OCI-LY3 (cell line): ENCODE data around the gene CDH24.

Experiments
- H2AFZ ChIP-seq: fragments of 200-600, 300-600 bp; shearing (Covaris generic); 2 replicates; pipeline ENCODE4 v1.6.0; 2014; ENCODE audit warnings: antibody characterized with exemption, low read depth, low read length
- H3K27ac ChIP-seq: fragments of 200-600, 300-600 bp; sonication (generic); 2 replicates; pipeline ENCODE4 v1.5.1; 2014; ENCODE audit warnings: mild to moderate bottlenecking, low read length, moderate library complexity, mixed read lengths
- H3K27me3 ChIP-seq: fragments of 200-600, 300-600 bp; sonication (generic); 2 replicates; pipeline ENCODE4 v1.6.1; 2014; ENCODE audit warnings: low read depth, low read length, mixed read lengths
- H3K36me3 ChIP-seq: fragments of 200-600, 300-600 bp; sonication (generic); replicated peaks from 2 replicates; pipeline ENCODE3; 2014; ENCODE audit warnings: low read depth, low read length, mixed read lengths
- H3K4me1 ChIP-seq: fragments of 300-600, 200-600 bp; sonication (generic); 2 replicates; pipeline ENCODE4 v1.6.1; 2014; ENCODE audit warnings: low read length, mixed read lengths
- H3K4me2 ChIP-seq: fragments of 200-600, 300-600 bp; sonication (generic); 2 replicates; pipeline ENCODE4 v1.6.1; 2014; ENCODE audit warnings: low read length, mixed read lengths
- H3K4me3 ChIP-seq: fragments of 300-600, 200-600 bp; sonication (generic); 2 replicates; pipeline ENCODE4 v1.5.1; 2014; ENCODE audit warnings: antibody characterized with exemption, mild to moderate bottlenecking, low read length, moderate library complexity
- H3K79me2 ChIP-seq: fragments of 300-600, 200-600 bp; shearing (Covaris generic); 2 replicates; pipeline ENCODE4 v1.6.1; 2014; ENCODE audit warnings: mild to moderate bottlenecking, low read length, mixed read lengths
- H3K9ac ChIP-seq: fragments of 300-600, 200-600 bp; shearing (Covaris generic); 2 replicates; pipeline ENCODE4 v1.6.0; 2014; ENCODE audit warnings: mild to moderate bottlenecking, low read length, moderate library complexity
- H3K9me3 ChIP-seq: fragments of 200-600, 300-600 bp; shearing (Covaris generic); 2 replicates; pipeline ENCODE4 v1.6.1; 2014; ENCODE audit warnings: low read length, mixed read lengths; ENCODE audit not compliant: insufficient read depth
- H4K20me1 ChIP-seq: fragments of 200-600, 300-600 bp; sonication (generic); 2 replicates; pipeline ENCODE4 v1.6.1; 2016; ENCODE audit warnings: low read length, mixed read lengths; ENCODE audit not compliant: insufficient read depth
- EZH2phosphoT487 ChIP-seq: fragments of 200-600 bp; shearing (Covaris generic); IDR thresholded peaks from 2 replicates; pipeline ENCODE4 v1.6.1; 2018; ENCODE audit warnings: antibody characterized with exemption, mixed run types, low read depth
- TF ChIP-seq, protein P1 (sequence below): fragments of 200-600, 300-600 bp; sonication (generic); IDR thresholded peaks from 2 replicates; pipeline ENCODE4 v1.5.1; 2014; ENCODE audit warnings: antibody characterized with exemption, low read length, low read depth

Gene CDH24

DNA sequence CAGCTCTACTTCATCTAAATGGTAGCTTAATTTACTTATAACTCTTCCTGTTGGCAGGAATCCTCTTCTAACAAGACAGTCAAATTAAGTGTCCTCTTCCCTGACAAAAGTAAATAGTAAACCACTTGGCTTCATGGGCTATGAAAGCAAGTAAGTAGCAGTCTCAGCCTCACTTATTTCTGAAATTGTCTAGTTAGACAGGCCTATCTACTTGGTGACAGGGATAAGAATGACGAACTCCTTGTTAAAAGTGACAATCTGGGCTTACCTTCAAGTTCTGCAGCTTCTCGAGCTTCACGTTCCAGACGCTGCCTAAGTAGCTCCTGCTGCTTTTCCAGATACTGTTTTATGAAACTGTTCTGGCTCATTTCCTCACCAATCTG lies 32.9 kb upstream of the CDH24 start:
- H3K9me3 ChIP-seq = no peaks in the 10 kb centered on the region
- H2AFZ ChIP-seq = no peak overlapping the region
- no peaks in the 10 kb centered on the region for H3K27me3 ChIP-seq
- no peak overlapping the region for H3K27ac ChIP-seq
- peaks cover 18% of the 10 kb centered on the region for H3K4me1 ChIP-seq
- peaks cover 43% of the 10 kb centered on the region for H3K79me2 ChIP-seq
- H3K4me2 ChIP-seq = no peak overlapping the region
- peaks cover 62% of the 10 kb centered on the region for H3K36me3 ChIP-seq
- peaks cover 23% of the 10 kb centered on the region for H4K20me1 ChIP-seq
- TF ChIP-seq, protein P1, sequence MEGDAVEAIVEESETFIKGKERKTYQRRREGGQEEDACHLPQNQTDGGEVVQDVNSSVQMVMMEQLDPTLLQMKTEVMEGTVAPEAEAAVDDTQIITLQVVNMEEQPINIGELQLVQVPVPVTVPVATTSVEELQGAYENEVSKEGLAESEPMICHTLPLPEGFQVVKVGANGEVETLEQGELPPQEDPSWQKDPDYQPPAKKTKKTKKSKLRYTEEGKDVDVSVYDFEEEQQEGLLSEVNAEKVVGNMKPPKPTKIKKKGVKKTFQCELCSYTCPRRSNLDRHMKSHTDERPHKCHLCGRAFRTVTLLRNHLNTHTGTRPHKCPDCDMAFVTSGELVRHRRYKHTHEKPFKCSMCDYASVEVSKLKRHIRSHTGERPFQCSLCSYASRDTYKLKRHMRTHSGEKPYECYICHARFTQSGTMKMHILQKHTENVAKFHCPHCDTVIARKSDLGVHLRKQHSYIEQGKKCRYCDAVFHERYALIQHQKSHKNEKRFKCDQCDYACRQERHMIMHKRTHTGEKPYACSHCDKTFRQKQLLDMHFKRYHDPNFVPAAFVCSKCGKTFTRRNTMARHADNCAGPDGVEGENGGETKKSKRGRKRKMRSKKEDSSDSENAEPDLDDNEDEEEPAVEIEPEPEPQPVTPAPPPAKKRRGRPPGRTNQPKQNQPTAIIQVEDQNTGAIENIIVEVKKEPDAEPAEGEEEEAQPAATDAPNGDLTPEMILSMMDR = no peak
- TF ChIP-seq EZH2phosphoT487 = no peak
- no peak overlapping the region for H3K9ac ChIP-seq
- no peak overlapping the region for H3K4me3 ChIP-seq

DNA sequence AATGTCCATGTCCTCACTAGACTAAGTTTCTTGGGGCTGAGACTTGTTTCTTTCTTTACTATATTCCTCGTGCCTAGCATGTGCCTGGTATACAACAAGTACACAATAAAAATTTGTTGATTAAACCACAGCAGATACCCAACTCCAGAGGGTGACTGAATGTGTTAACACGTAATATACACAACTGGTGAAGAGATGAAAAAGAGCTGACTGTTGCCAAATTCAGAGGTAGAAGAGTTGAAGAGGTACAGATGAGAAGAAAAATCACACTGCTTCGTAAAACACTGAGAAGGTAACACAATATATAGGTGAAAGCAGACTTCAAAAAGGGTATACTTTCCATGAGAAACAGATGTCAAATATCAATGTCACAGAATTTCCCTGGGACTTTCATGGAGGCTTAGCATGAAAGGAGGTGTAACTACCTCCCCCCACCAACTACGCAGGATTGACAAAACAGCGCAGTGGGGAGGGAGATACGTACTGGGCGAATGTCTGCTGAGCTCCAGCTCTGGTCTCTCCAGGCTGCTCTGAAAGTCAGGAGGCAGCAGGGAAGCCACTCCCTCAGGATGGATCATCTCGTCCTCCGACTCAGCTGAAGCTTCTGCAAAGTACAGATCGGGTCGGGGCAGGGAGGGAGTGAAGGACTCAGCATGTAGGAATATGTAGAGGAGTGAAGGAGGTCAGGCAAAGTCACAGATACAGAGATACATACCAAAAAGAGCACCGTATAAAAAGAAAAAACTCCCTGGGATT lies 32.4 kb upstream of the CDH24 start:
- H3K79me2 ChIP-seq = peaks cover 43% of the 10 kb centered on the region
- no peak overlapping the region for H2AFZ ChIP-seq
- TF ChIP-seq EZH2phosphoT487 = no peak
- TF ChIP-seq, protein P1 = no peak
- H3K4me2 ChIP-seq = no peak overlapping the region
- peaks cover 66% of the 10 kb centered on the region for H3K36me3 ChIP-seq
- H3K27me3 ChIP-seq = no peaks in the 10 kb centered on the region
- no peak overlapping the region for H3K27ac ChIP-seq
- peaks cover 19% of the 10 kb centered on the region for H3K4me1 ChIP-seq
- H4K20me1 ChIP-seq = peaks cover 23% of the 10 kb centered on the region
- no peak overlapping the region for H3K9ac ChIP-seq
- no peaks in the 10 kb centered on the region for H3K9me3 ChIP-seq
- H3K4me3 ChIP-seq = no peak overlapping the region

DNA sequence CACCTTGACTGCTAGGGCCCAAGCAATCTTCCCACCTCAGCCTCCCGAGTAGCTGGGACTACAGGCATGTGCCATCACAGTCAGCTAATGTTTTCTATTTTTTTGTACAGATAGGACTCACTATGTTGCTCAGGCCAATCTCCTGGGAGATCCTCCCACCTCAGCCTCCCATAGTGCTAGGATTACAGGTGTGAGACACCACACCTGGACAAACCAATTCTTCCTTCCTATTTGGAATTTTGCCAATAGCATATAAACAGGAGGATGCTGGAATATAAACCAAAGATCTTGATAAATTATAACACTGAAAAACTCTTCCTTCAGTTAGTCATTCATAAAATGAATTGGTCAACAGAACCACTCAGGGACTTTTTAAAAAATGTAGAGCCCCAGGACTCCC lies 29.2 kb upstream of the CDH24 start:
- H3K4me1 ChIP-seq = peaks cover 10% of the 10 kb centered on the region
- peaks cover 69% of the 10 kb centered on the region for H3K36me3 ChIP-seq
- TF ChIP-seq, protein P1 = no peak
- H3K9me3 ChIP-seq = no peaks in the 10 kb centered on the region
- H3K9ac ChIP-seq = no peak overlapping the region
- H2AFZ ChIP-seq = no peak overlapping the region
- no peaks in the 10 kb centered on the region for H3K27me3 ChIP-seq
- no peak overlapping the region for H3K4me3 ChIP-seq
- peaks cover 12% of the 10 kb centered on the region for H3K79me2 ChIP-seq
- no peak overlapping the region for H3K27ac ChIP-seq
- H4K20me1 ChIP-seq = peaks cover 6% of the 10 kb centered on the region; the same call in 1 of the 2 replicates
- H3K4me2 ChIP-seq = no peak overlapping the region

DNA sequence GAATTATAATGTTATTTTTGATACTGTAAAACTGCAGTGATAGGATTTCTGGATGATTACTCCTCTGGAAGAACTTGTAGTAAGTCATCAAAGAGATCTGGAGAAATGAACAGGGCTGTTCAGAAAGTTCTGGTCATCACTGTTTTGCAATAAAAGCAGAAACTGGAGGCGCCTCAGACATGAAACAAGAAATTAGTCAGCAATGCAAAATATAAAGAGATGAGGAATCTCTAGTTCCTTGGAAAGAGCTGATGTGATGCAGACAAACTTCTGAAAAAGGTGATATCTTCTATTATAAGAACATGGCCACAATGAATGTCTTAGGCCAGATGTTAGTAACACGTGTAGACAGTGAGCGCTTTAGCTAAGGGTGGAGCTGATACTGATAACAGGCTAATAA lies 28.1 kb upstream of the CDH24 start:
- Histone ChIP-seq H3K79me2 (peaks cover 6% of the 10 kb centered on the region; the same call in 1 of the 2 replicates), H3K27me3 (no peaks in the 10 kb centered on the region), H3K4me2 (no peak overlapping the region), H2AFZ (no peak overlapping the region), H3K9me3 (no peaks in the 10 kb centered on the region), H3K27ac (peak overlapping the region; percentile 26), H3K9ac (no peak overlapping the region), H4K20me1 (peaks cover 6% of the 10 kb centered on the region; the same call in 1 of the 2 replicates), H3K4me3 (no peak overlapping the region), H3K36me3 (peaks cover 78% of the 10 kb centered on the region), H3K4me1 (peaks cover 10% of the 10 kb centered on the region)
- no peak for TF ChIP-seq EZH2phosphoT487
- TF ChIP-seq, protein P1 = no peak
